ENCODE measurements around the gene RC3H1. TPM values are rescaled to one million over a fixed set of nuclear protein-coding genes. Genes with fewer than 3 reads are reported as not detected.

RC3H1 gene
- total and polyA plus RNA-seq, 2 of the 13 experiments (the other 11 are each of a cell fraction or from before 2014, with no cell fraction given), result 11.2 to 19.6 TPM

DNA sequence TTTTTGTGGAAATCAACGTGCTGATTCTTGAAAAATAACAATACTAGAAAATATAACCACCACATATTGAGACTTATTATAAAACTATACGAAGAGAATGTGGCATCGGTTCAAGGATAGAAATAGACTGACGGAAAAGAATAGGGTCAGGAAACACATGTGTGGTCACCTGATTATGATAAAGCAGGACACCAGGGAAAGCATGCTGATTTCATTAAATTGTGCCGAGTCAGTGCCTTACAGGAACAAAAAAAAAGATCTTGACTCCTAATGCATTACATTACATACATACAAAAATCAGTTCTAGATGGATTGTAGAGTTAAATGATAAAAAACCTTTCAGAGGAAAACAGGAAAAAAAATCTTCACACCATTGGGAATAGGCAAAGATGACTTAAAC is 61.5 kb downstream of the RC3H1 start (continued):
- TF ChIP-seq, protein P1, sequence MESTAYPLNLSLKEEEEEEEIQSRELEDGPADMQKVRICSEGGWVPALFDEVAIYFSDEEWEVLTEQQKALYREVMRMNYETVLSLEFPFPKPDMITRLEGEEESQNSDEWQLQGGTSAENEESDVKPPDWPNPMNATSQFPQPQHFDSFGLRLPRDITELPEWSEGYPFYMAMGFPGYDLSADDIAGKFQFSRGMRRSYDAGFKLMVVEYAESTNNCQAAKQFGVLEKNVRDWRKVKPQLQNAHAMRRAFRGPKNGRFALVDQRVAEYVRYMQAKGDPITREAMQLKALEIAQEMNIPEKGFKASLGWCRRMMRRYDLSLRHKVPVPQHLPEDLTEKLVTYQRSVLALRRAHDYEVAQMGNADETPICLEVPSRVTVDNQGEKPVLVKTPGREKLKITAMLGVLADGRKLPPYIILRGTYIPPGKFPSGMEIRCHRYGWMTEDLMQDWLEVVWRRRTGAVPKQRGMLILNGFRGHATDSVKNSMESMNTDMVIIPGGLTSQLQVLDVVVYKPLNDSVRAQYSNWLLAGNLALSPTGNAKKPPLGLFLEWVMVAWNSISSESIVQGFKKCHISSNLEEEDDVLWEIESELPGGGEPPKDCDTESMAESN (CRISPR knock-in tag; conservative IDR thresholded peaks at IDR 0.05), result no peak
- no peak for TF ChIP-seq CHD2 (IDR thresholded peaks at IDR 0.05; ENCODE audit: low read depth, low read length)

DNA sequence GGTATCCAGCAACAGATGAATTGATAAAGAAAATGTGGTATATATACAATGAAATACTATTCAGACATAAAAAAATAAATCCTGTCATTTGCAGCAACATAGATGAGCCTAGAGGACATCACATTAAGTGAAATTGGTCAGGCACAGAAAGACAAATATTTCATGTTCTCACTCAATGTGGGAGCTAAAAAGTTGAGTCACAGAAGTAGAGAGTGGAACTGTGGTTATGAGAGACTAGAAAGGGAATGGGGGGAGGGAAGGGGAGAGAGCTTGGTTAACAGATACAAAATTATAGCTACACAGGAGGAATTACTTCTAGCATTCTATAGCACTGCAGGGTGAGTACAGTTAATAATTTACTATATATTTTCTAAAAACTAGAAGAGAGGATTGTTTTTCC is 68.0 kb downstream of the RC3H1 start:
- POLR2A ChIA-PET, result no interaction called here
- no peaks in the 10 kb centered on the region for H3K9me3 ChIP-seq (ENCODE audit: low read length)
- CTCF ChIA-PET (ENCODE audit: low intra/inter-chr PET ratio, low total read pairs), result no interaction called here
- no peak overlapping the region for H3K9ac ChIP-seq (ENCODE audit: insufficient read depth, low read depth, low read length)
- no peaks in the 10 kb centered on the region for H3K79me2 ChIP-seq (ENCODE audit: insufficient read depth, low read length)
- no peak for ATAC-seq
- FAIRE-seq, result no peak
- intact Hi-C loops (cut with micrococcal nuclease; ENCODE audit: unreplicated experiment) (no loop called here), in situ Hi-C loops (cut with HindIII; ENCODE audit: extremely low pct_ligation_motif_present, low pct_unique_long_range_greater_than_20kb) (no loop called here)
- no TSS peak for BruUV-seq (replicated peaks)
- peaks cover 1 to 54% of the 10 kb centered on the region in 2 experiments; a peak in 3 of 5 replicates for H3K36me3 ChIP-seq (replicated peaks in 1 of 2; ENCODE audit: control insufficient read depth in 1 of 2, insufficient read depth in 2 of 2, low read length in 2 of 2)
- DNase-seq (ENCODE audit: low spot score), result no peak
- no peaks in the 10 kb centered on the region for H3K27me3 ChIP-seq (ENCODE audit: control insufficient read depth in 1 of 2, insufficient read depth in 2 of 2, low read length in 2 of 2)
- H2AFZ ChIP-seq (ENCODE audit: low read length), result no peak overlapping the region
- TF ChIP-seq, protein P2, sequence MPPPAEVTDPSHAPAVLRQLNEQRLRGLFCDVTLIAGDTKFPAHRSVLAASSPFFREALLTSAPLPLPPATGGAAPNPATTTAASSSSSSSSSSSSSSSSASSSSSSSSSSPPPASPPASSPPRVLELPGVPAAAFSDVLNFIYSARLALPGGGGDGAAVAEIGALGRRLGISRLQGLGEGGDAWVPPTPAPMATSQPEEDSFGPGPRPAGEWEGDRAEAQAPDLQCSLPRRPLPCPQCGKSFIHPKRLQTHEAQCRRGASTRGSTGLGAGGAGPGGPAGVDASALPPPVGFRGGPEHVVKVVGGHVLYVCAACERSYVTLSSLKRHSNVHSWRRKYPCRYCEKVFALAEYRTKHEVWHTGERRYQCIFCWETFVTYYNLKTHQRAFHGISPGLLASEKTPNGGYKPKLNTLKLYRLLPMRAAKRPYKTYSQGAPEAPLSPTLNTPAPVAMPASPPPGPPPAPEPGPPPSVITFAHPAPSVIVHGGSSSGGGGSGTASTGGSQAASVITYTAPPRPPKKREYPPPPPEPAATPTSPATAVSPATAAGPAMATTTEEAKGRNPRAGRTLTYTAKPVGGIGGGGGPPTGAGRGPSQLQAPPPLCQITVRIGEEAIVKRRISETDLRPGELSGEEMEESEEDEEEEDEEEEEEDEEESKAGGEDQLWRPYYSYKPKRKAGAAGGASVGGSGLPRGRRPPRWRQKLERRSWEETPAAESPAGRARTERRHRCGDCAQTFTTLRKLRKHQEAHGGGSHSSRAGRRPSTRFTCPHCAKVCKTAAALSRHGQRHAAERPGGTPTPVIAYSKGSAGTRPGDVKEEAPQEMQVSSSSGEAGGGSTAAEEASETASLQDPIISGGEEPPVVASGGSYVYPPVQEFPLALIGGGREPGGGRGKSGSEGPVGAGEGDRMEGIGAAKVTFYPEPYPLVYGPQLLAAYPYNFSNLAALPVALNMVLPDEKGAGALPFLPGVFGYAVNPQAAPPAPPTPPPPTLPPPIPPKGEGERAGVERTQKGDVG (CRISPR knock-in tag; IDR thresholded peaks at IDR 0.05; ENCODE audit: borderline replicate concordance), result no peak
- TF ChIP-seq ZNF619 (CRISPR knock-in tag; IDR thresholded peaks at IDR 0.05), result no peak
- TF ChIP-seq TEAD2 (CRISPR knock-in tag; IDR thresholded peaks at IDR 0.05), result no peak
- TF ChIP-seq YEATS4 (CRISPR knock-in tag; IDR thresholded peaks at IDR 0.05; ENCODE audit: borderline replicate concordance), result no peak
- TF ChIP-seq, protein P3, sequence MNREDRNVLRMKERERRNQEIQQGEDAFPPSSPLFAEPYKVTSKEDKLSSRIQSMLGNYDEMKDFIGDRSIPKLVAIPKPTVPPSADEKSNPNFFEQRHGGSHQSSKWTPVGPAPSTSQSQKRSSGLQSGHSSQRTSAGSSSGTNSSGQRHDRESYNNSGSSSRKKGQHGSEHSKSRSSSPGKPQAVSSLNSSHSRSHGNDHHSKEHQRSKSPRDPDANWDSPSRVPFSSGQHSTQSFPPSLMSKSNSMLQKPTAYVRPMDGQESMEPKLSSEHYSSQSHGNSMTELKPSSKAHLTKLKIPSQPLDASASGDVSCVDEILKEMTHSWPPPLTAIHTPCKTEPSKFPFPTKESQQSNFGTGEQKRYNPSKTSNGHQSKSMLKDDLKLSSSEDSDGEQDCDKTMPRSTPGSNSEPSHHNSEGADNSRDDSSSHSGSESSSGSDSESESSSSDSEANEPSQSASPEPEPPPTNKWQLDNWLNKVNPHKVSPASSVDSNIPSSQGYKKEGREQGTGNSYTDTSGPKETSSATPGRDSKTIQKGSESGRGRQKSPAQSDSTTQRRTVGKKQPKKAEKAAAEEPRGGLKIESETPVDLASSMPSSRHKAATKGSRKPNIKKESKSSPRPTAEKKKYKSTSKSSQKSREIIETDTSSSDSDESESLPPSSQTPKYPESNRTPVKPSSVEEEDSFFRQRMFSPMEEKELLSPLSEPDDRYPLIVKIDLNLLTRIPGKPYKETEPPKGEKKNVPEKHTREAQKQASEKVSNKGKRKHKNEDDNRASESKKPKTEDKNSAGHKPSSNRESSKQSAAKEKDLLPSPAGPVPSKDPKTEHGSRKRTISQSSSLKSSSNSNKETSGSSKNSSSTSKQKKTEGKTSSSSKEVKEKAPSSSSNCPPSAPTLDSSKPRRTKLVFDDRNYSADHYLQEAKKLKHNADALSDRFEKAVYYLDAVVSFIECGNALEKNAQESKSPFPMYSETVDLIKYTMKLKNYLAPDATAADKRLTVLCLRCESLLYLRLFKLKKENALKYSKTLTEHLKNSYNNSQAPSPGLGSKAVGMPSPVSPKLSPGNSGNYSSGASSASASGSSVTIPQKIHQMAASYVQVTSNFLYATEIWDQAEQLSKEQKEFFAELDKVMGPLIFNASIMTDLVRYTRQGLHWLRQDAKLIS (CRISPR knock-in tag; IDR thresholded peaks at IDR 0.05), result no peak
- TF ChIP-seq, protein P4, sequence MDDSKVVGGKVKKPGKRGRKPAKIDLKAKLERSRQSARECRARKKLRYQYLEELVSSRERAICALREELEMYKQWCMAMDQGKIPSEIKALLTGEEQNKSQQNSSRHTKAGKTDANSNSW (CRISPR knock-in tag; IDR thresholded peaks at IDR 0.05; ENCODE audit: borderline replicate concordance), result no peak
- TF ChIP-seq ZNF607 (CRISPR knock-in tag; IDR thresholded peaks at IDR 0.05; ENCODE audit: borderline replicate concordance), result no peak
- no peak for TF ChIP-seq ZNF678 (CRISPR knock-in tag; IDR thresholded peaks at IDR 0.05)
- TF ChIP-seq MAFF (IDR thresholded peaks at IDR 0.05; ENCODE audit: low read depth, low read length), result no peak
- no peak for TF ChIP-seq KDM6A (CRISPR knock-in tag; IDR thresholded peaks at IDR 0.05; ENCODE audit: low read depth)
- TF ChIP-seq ZNF432 (CRISPR knock-in tag; IDR thresholded peaks at IDR 0.05; ENCODE audit: borderline replicate concordance), result no peak
- TF ChIP-seq ZNF557 (CRISPR knock-in tag; IDR thresholded peaks at IDR 0.05), result no peak
- TF ChIP-seq, protein P5, sequence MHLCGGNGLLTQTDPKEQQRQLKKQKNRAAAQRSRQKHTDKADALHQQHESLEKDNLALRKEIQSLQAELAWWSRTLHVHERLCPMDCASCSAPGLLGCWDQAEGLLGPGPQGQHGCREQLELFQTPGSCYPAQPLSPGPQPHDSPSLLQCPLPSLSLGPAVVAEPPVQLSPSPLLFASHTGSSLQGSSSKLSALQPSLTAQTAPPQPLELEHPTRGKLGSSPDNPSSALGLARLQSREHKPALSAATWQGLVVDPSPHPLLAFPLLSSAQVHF (CRISPR knock-in tag; IDR thresholded peaks at IDR 0.05), result no peak
- no peaks in the 10 kb centered on the region for H3K4me1 ChIP-seq (ENCODE audit: insufficient read depth, low read length)
- no peak overlapping the region for H3K4me3 ChIP-seq (replicated peaks in 1 of 3; ENCODE audit: insufficient read depth in 1 of 3, low read depth in 2 of 3, low read length in 3 of 3)
- no peak overlapping the region for H3K27ac ChIP-seq (ENCODE audit: extremely low read length, insufficient read depth, low read length)
- H3K4me2 ChIP-seq (ENCODE audit: low read depth, low read length), result no peak overlapping the region
- H4K20me1 ChIP-seq (ENCODE audit: insufficient read depth, low read length), result no peaks in the 10 kb centered on the region

Data from HepG2 (cell line).